ENCODE data around the gene GBX2.
"Not testable (repeated sequence)": the region's sequence is repeated elsewhere in the genome, so short reads cannot be mapped to it uniquely, and the experiment has no call there.

The GBX2 gene

DNA sequence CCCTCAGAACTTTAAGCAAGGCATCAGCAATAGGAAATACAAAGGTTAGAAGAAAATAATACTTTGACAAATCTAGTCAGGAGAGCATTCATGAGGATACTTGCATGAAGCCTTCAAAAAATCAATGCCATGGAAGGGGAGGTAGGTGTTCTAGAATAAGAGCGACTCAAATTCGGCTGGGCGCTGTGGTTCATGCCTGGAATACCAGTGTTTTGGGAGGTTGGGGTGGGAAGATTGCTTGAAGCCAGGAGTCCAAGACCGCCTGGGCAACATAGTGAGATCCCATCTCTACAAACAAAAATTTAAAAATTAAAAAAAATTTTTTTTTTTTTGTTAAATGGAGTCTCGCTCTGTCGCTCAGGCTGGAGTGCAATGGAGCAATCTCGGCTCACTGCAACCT is 21.8 kb downstream of the GBX2 start:
- TF ChIP-seq EZH2 (IDR thresholded peaks at IDR 0.05; ENCODE audit: borderline replicate concordance, low read depth, low read length, severe bottlenecking): no peak
- TF ChIP-seq, protein P1, sequence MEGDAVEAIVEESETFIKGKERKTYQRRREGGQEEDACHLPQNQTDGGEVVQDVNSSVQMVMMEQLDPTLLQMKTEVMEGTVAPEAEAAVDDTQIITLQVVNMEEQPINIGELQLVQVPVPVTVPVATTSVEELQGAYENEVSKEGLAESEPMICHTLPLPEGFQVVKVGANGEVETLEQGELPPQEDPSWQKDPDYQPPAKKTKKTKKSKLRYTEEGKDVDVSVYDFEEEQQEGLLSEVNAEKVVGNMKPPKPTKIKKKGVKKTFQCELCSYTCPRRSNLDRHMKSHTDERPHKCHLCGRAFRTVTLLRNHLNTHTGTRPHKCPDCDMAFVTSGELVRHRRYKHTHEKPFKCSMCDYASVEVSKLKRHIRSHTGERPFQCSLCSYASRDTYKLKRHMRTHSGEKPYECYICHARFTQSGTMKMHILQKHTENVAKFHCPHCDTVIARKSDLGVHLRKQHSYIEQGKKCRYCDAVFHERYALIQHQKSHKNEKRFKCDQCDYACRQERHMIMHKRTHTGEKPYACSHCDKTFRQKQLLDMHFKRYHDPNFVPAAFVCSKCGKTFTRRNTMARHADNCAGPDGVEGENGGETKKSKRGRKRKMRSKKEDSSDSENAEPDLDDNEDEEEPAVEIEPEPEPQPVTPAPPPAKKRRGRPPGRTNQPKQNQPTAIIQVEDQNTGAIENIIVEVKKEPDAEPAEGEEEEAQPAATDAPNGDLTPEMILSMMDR (IDR thresholded peaks at IDR 0.05; ENCODE audit: borderline replicate concordance, extremely low read depth, low read length, poor library complexity, severe bottlenecking): no peak
- Histone ChIP-seq H2AFZ (ENCODE audit: low read depth, low read length) (no peak overlapping the region), H3K9me3 (ENCODE audit: insufficient read depth, low read length, severe bottlenecking) (no peaks in the 10 kb centered on the region), H3K4me1 (ENCODE audit: insufficient read depth, low read length) (no peaks in the 10 kb centered on the region), H3K27ac (ENCODE audit: low read length) (no peak overlapping the region), H4K20me1 (ENCODE audit: insufficient read depth, low read length) (no peaks in the 10 kb centered on the region), H3K4me2 (ENCODE audit: insufficient read depth, low read length) (no peak overlapping the region), H3K27me3 (ENCODE audit: insufficient read depth, low read length, poor library complexity) (no peaks in the 10 kb centered on the region), H3K4me3 (ENCODE audit: low read depth in 1 of 2, low read length in 2 of 2) (no peak overlapping the region), H3K9ac (ENCODE audit: low read depth, low read length) (no peak overlapping the region), H3K79me2 (ENCODE audit: insufficient read depth, low read length) (no peaks in the 10 kb centered on the region), H3K36me3 (ENCODE audit: insufficient read depth, low read length) (no peaks in the 10 kb centered on the region)
- no peak for DNase-seq
- ATAC-seq (ENCODE audit: insufficient read depth, low read depth): no peak

DNA sequence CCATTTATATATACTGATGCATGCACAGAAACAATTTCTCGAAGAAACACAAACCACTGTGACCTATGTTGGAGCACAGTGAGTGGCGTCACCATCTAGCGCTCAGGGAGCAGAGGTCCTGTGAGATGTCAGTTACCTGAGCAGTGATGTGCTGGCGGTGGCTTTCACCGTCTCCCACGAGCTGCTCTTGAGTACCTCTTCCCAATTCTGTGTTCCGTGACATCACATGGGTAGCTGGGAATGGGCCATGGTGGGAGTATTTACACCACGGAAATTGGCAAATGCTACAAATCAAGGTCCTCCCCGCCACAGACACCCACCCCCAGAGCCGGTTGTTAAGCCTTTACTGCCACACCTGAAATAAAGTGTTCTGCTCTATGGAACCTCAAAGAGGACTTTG is 24.4 kb downstream of the GBX2 start:
- Histone ChIP-seq H3K79me2 (ENCODE audit: insufficient read depth, low read length) (no peaks in the 10 kb centered on the region), H3K4me2 (ENCODE audit: insufficient read depth, low read length) (no peak overlapping the region), H3K9me3 (ENCODE audit: insufficient read depth, low read length, severe bottlenecking) (no peaks in the 10 kb centered on the region), H2AFZ (ENCODE audit: low read depth, low read length) (no peak overlapping the region), H3K4me3 (ENCODE audit: low read depth in 1 of 2, low read length in 2 of 2) (no peak overlapping the region), H3K9ac (ENCODE audit: low read depth, low read length) (no peak overlapping the region), H3K27me3 (ENCODE audit: insufficient read depth, low read length, poor library complexity) (no peaks in the 10 kb centered on the region), H3K4me1 (ENCODE audit: insufficient read depth, low read length) (no peaks in the 10 kb centered on the region), H3K27ac (ENCODE audit: low read length) (no peak overlapping the region), H4K20me1 (ENCODE audit: insufficient read depth, low read length) (no peaks in the 10 kb centered on the region), H3K36me3 (ENCODE audit: insufficient read depth, low read length) (no peaks in the 10 kb centered on the region)
- no peak for TF ChIP-seq EZH2 (IDR thresholded peaks at IDR 0.05; ENCODE audit: borderline replicate concordance, low read depth, low read length, severe bottlenecking)
- TF ChIP-seq, protein P1 (IDR thresholded peaks at IDR 0.05; ENCODE audit: borderline replicate concordance, extremely low read depth, low read length, poor library complexity, severe bottlenecking): no peak
- DNase-seq: no peak
- ATAC-seq (ENCODE audit: insufficient read depth, low read depth): no peak

DNA sequence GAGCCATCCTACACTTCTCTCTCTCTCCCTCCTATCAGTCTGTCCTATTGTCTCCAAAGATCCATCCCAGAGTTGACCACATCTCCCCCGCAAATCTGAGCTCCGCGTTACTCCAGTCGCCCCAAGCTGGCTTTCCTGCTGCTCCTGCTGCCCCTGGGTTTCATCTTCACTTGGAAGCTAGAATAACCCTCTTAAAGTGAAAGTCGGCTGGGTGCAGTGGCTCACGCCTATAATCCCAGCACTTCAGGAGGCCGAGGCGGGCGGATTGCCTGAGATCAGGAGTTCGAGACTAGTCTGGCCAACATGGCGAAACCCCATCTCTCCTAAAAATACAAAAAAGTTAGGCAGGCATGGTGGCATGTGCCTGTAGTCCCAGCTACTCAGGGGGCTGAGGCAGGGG is 26.6 kb downstream of the GBX2 start:
- not testable (repeated sequence) for H4K20me1 ChIP-seq (ENCODE audit: insufficient read depth, low read length); DNase-seq; H3K4me2 ChIP-seq (ENCODE audit: insufficient read depth, low read length); ATAC-seq (ENCODE audit: insufficient read depth, low read depth); H3K4me3 ChIP-seq (ENCODE audit: low read depth in 1 of 2, low read length in 2 of 2); H3K27ac ChIP-seq (ENCODE audit: low read length); H3K27me3 ChIP-seq (ENCODE audit: insufficient read depth, low read length, poor library complexity); H3K9ac ChIP-seq (ENCODE audit: low read depth, low read length); H3K9me3 ChIP-seq (ENCODE audit: insufficient read depth, low read length, severe bottlenecking); H3K79me2 ChIP-seq (ENCODE audit: insufficient read depth, low read length); H2AFZ ChIP-seq (ENCODE audit: low read depth, low read length); H3K4me1 ChIP-seq (ENCODE audit: insufficient read depth, low read length); H3K36me3 ChIP-seq (ENCODE audit: insufficient read depth, low read length)

DNA sequence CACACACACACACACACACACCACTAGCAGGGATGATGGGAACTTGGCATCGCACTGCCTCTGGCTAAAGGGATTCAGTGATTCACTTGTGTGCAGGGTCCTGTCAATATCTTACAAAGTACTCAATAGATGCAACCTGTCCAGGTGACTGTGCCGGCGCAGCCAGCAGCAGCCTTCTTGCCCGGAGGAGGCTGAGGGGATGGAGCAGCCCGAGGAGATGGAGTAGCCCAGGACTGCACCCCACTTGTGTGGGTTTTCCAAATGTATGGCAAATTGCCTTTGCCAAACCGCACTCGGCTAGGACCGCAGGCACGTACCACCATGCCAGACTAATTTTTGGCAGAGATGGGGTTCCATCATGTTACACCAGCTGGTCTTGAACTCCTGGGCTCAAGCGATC is 31.1 kb downstream of the GBX2 start:
- Histone ChIP-seq H3K9ac (ENCODE audit: low read depth, low read length) (no peak overlapping the region), H3K9me3 (ENCODE audit: insufficient read depth, low read length, severe bottlenecking) (no peaks in the 10 kb centered on the region), H3K79me2 (ENCODE audit: insufficient read depth, low read length) (no peaks in the 10 kb centered on the region), H3K27me3 (ENCODE audit: insufficient read depth, low read length, poor library complexity) (no peaks in the 10 kb centered on the region), H3K4me2 (ENCODE audit: insufficient read depth, low read length) (no peak overlapping the region), H3K4me1 (ENCODE audit: insufficient read depth, low read length) (no peaks in the 10 kb centered on the region), H4K20me1 (ENCODE audit: insufficient read depth, low read length) (no peaks in the 10 kb centered on the region), H2AFZ (ENCODE audit: low read depth, low read length) (no peak overlapping the region), H3K36me3 (ENCODE audit: insufficient read depth, low read length) (no peaks in the 10 kb centered on the region), H3K27ac (ENCODE audit: low read length) (no peak overlapping the region), H3K4me3 (ENCODE audit: low read depth in 1 of 2, low read length in 2 of 2) (no peak overlapping the region)
- no peak for DNase-seq
- no peak for ATAC-seq (ENCODE audit: insufficient read depth, low read depth)
- TF ChIP-seq, protein P1 (IDR thresholded peaks at IDR 0.05; ENCODE audit: borderline replicate concordance, extremely low read depth, low read length, poor library complexity, severe bottlenecking): no peak
- no peak for TF ChIP-seq EZH2 (IDR thresholded peaks at IDR 0.05; ENCODE audit: borderline replicate concordance, low read depth, low read length, severe bottlenecking)

All from DND-41 (cell line).